Astrocyte of the spinal cord (primary cell): ENCODE data around the gene ZNF214.

Experiments
- DNase-seq: peaks from one replicate; pipeline ENCODE4 v3.0.0; 2011; ENCODE audit warnings: low read depth, low spot score
- H3K4me3 ChIP-seq: 2 replicates; pipeline ENCODE4 v1.5.1; 2011; ENCODE audit warnings: low read depth, mild to moderate bottlenecking, low read length, moderate library complexity
- CTCF ChIP-seq: IDR thresholded peaks from 2 replicates; pipeline ENCODE4 v1.5.1; 2012; ENCODE audit warnings: low read depth, mild to moderate bottlenecking, low read length, inconsistent platforms
- in situ Hi-C: cut with HindIII; loops from 2 replicates; pipeline ENCODE4 v1.10.0; 2017; ENCODE audit warnings: low sequenced_read_pairs

Gene ZNF214

GRCh38 chr11:7021318-7021717 lies 1.2 kb upstream of the ZNF214 start:
- no peak for DNase-seq
- H3K4me3 ChIP-seq: no peak overlapping the region
- in situ Hi-C loops: no loop called here
- no peak for TF ChIP-seq CTCF

- H3K4me3 ChIP-seq: peak overlapping the region; percentile 87
- in situ Hi-C loops: no loop called here
- DNase-seq: peak; percentile 2
- TF ChIP-seq CTCF: no peak
Observed at GRCh38 chr11:7019500-7020182, 505 bp downstream of the ZNF214 start.

- in situ Hi-C loops: no loop called here
- TF ChIP-seq CTCF: no peak
Observed at GRCh38 chr11:7016011-7016410, 4.1 kb downstream of the ZNF214 start.

GRCh38 chr11:7014118-7014517 lies 6.0 kb downstream of the ZNF214 start:
- in situ Hi-C loops: no loop called here
- TF ChIP-seq CTCF: no peak
- no peak for DNase-seq
- no peak overlapping the region for H3K4me3 ChIP-seq

More at GRCh38 chr11:7016011-7016410, 4.1 kb downstream of the ZNF214 start:
- DNase-seq: no peak
- H3K4me3 ChIP-seq: no peak overlapping the region

- in situ Hi-C loops: no loop called here
- no peak overlapping the region for H3K4me3 ChIP-seq
- peak; percentile 25 for DNase-seq
- no peak for TF ChIP-seq CTCF
Observed at GRCh38 chr11:7004482-7004881, 15.7 kb downstream of the ZNF214 start.

GRCh38 chr11:6995703-6996102 lies 24.4 kb downstream of the ZNF214 start:
- DNase-seq: no peak
- TF ChIP-seq CTCF: no peak
- H3K4me3 ChIP-seq: no peak overlapping the region
- in situ Hi-C loops: no loop called here
